Measurements from ENCODE around the gene TMEM175.

DNA sequence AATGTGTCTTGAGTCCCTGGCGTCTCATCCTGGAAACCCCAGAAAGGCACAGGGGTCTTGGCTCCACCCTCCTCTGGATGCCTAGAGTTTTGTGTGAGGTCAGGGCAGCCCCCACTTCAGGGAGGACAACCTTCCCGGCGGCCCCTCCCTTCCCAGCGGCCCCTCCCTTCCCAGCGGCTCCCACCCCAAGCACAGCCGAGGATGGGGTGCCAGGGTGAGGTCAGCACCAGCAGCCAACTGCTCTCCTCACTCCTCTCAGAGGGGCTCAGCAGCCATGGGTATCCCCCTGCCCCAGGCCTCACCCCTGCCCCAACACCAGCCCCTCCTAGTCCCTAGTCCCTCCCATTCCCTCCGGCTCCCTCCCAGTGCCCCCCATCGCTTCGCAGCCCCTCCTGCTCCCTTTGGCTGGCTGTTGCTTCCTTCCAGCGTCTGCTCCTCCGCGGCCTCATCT lies 23.7 kb downstream of the TMEM175 start:
- TF ChIP-seq, protein P1, sequence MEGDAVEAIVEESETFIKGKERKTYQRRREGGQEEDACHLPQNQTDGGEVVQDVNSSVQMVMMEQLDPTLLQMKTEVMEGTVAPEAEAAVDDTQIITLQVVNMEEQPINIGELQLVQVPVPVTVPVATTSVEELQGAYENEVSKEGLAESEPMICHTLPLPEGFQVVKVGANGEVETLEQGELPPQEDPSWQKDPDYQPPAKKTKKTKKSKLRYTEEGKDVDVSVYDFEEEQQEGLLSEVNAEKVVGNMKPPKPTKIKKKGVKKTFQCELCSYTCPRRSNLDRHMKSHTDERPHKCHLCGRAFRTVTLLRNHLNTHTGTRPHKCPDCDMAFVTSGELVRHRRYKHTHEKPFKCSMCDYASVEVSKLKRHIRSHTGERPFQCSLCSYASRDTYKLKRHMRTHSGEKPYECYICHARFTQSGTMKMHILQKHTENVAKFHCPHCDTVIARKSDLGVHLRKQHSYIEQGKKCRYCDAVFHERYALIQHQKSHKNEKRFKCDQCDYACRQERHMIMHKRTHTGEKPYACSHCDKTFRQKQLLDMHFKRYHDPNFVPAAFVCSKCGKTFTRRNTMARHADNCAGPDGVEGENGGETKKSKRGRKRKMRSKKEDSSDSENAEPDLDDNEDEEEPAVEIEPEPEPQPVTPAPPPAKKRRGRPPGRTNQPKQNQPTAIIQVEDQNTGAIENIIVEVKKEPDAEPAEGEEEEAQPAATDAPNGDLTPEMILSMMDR (tag by site-specific recombination; IDR thresholded peaks at IDR 0.05), result no peak
- TF ChIP-seq BCL11A (tag by site-specific recombination; IDR thresholded peaks at IDR 0.05; ENCODE audit: low read depth), result no peak
- TF ChIP-seq ZBTB17 (tag by site-specific recombination; IDR thresholded peaks at IDR 0.05), result no peak
- no peak for TF ChIP-seq ZNF830 (tag by site-specific recombination; IDR thresholded peaks at IDR 0.05; ENCODE audit: low read depth)
- no peak for TF ChIP-seq ZBTB7A (tag by site-specific recombination; IDR thresholded peaks at IDR 0.05; ENCODE audit: low read depth)
- no peak for TF ChIP-seq ZXDB (tag by site-specific recombination; IDR thresholded peaks at IDR 0.05)
- TF ChIP-seq REST (tag by site-specific recombination; IDR thresholded peaks at IDR 0.05), result no peak
- no peak for TF ChIP-seq PRDM1 (tag by site-specific recombination; IDR thresholded peaks at IDR 0.05)
- TF ChIP-seq HOXA7 (CRISPR knock-in tag; IDR thresholded peaks at IDR 0.05; ENCODE audit: borderline replicate concordance), result no peak
- no peak for TF ChIP-seq ZNF174 (tag by site-specific recombination; IDR thresholded peaks at IDR 0.05)
- no peak for TF ChIP-seq ZNF791 (tag by site-specific recombination; IDR thresholded peaks at IDR 0.05)
- TF ChIP-seq ZNF416 (tag by site-specific recombination; IDR thresholded peaks at IDR 0.05), result no peak
- no peak for TF ChIP-seq ZNF423 (tag by site-specific recombination; IDR thresholded peaks at IDR 0.05)
- TF ChIP-seq ZNF580 (tag by site-specific recombination; IDR thresholded peaks at IDR 0.05), result no peak

All from HEK293 (cell line).